ENCODE data around the gene TAF7. TPM values are rescaled to one million over a fixed set of nuclear protein-coding genes. Genes with fewer than 3 reads are reported as not detected.

Gene TAF7
- total and polyA plus RNA-seq, 10 of the 15 experiments (the other 5 are each of a cell fraction or from before 2014, with no cell fraction given): 42.0 to 88.8 (median 69.2) TPM

DNA sequence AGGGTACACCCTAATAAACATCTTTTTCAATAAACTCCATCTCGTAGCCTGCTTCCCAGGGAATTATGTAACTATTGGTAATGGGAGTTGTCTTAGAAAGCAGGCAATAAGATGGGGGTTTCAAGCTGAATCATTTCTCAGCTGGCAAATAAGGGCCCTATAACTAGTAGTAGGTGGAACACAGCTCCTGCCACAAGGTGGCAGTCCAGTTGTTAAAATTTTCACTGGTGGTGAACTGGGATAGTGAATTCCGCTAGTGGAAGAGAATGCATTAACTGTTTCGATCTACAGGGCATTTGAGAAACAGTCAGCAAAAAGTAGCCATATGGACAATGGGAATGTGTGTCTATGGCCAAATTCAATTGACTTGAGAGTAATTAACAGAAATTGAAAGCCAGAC lies 47.7 kb downstream of the TAF7 start (continued):
- TF ChIP-seq, protein P1, sequence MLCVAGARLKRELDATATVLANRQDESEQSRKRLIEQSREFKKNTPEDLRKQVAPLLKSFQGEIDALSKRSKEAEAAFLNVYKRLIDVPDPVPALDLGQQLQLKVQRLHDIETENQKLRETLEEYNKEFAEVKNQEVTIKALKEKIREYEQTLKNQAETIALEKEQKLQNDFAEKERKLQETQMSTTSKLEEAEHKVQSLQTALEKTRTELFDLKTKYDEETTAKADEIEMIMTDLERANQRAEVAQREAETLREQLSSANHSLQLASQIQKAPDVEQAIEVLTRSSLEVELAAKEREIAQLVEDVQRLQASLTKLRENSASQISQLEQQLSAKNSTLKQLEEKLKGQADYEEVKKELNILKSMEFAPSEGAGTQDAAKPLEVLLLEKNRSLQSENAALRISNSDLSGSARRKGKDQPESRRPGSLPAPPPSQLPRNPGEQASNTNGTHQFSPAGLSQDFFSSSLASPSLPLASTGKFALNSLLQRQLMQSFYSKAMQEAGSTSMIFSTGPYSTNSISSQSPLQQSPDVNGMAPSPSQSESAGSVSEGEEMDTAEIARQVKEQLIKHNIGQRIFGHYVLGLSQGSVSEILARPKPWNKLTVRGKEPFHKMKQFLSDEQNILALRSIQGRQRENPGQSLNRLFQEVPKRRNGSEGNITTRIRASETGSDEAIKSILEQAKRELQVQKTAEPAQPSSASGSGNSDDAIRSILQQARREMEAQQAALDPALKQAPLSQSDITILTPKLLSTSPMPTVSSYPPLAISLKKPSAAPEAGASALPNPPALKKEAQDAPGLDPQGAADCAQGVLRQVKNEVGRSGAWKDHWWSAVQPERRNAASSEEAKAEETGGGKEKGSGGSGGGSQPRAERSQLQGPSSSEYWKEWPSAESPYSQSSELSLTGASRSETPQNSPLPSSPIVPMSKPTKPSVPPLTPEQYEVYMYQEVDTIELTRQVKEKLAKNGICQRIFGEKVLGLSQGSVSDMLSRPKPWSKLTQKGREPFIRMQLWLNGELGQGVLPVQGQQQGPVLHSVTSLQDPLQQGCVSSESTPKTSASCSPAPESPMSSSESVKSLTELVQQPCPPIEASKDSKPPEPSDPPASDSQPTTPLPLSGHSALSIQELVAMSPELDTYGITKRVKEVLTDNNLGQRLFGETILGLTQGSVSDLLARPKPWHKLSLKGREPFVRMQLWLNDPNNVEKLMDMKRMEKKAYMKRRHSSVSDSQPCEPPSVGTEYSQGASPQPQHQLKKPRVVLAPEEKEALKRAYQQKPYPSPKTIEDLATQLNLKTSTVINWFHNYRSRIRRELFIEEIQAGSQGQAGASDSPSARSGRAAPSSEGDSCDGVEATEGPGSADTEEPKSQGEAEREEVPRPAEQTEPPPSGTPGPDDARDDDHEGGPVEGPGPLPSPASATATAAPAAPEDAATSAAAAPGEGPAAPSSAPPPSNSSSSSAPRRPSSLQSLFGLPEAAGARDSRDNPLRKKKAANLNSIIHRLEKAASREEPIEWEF (IDR thresholded peaks at IDR 0.05; ENCODE audit: insufficient replicate concordance, low read depth, low read length): no peak
- TF ChIP-seq, protein P2, sequence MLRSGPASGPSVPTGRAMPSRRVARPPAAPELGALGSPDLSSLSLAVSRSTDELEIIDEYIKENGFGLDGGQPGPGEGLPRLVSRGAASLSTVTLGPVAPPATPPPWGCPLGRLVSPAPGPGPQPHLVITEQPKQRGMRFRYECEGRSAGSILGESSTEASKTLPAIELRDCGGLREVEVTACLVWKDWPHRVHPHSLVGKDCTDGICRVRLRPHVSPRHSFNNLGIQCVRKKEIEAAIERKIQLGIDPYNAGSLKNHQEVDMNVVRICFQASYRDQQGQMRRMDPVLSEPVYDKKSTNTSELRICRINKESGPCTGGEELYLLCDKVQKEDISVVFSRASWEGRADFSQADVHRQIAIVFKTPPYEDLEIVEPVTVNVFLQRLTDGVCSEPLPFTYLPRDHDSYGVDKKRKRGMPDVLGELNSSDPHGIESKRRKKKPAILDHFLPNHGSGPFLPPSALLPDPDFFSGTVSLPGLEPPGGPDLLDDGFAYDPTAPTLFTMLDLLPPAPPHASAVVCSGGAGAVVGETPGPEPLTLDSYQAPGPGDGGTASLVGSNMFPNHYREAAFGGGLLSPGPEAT (IDR thresholded peaks at IDR 0.05; ENCODE audit: low read depth): no peak
- TF ChIP-seq, protein P3, sequence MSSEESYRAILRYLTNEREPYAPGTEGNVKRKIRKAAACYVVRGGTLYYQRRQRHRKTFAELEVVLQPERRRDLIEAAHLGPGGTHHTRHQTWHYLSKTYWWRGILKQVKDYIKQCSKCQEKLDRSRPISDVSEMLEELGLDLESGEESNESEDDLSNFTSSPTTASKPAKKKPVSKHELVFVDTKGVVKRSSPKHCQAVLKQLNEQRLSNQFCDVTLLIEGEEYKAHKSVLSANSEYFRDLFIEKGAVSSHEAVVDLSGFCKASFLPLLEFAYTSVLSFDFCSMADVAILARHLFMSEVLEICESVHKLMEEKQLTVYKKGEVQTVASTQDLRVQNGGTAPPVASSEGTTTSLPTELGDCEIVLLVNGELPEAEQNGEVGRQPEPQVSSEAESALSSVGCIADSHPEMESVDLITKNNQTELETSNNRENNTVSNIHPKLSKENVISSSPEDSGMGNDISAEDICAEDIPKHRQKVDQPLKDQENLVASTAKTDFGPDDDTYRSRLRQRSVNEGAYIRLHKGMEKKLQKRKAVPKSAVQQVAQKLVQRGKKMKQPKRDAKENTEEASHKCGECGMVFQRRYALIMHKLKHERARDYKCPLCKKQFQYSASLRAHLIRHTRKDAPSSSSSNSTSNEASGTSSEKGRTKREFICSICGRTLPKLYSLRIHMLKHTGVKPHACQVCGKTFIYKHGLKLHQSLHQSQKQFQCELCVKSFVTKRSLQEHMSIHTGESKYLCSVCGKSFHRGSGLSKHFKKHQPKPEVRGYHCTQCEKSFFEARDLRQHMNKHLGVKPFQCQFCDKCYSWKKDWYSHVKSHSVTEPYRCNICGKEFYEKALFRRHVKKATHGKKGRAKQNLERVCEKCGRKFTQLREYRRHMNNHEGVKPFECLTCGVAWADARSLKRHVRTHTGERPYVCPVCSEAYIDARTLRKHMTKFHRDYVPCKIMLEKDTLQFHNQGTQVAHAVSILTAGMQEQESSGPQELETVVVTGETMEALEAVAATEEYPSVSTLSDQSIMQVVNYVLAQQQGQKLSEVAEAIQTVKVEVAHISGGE (CRISPR knock-in tag; IDR thresholded peaks at IDR 0.05): no peak
- TF ChIP-seq, protein P4, sequence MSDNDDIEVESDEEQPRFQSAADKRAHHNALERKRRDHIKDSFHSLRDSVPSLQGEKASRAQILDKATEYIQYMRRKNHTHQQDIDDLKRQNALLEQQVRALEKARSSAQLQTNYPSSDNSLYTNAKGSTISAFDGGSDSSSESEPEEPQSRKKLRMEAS (IDR thresholded peaks at IDR 0.05; ENCODE audit: low read depth, low read length): no peak
